Neural progenitor cell (in vitro differentiated cells): ENCODE data around the gene ADH1C. TPM values are rescaled to one million over a fixed set of nuclear protein-coding genes. Genes with fewer than 3 reads are reported as not detected.

ENCODE experiments used
- DNase-seq: peaks from one replicate; pipeline ENCODE4 v3.0.0-alpha.2; 2016; ENCODE audit warnings: low spot score
- H2AFZ ChIP-seq: fragments of 200-600 bp; sonication (generic); replicated peaks from 2 replicates; pipeline ENCODE4 v1.6.1; 2016; ENCODE audit warnings: antibody characterized with exemption
- H3F3A ChIP-seq: fragments of 200-600 bp; sonication (generic); 2 replicates; pipeline ENCODE4 v1.6.1; 2016; ENCODE audit warnings: antibody characterized with exemption, low read depth
- H3K27ac ChIP-seq: fragments of 200-600 bp; sonication (generic); 2 replicates; pipeline ENCODE4 v1.5.1; 2016; ENCODE audit warnings: mild to moderate bottlenecking
- H3K27me3 ChIP-seq: fragments of 200-600 bp; sonication (generic); 2 replicates; pipeline ENCODE4 v1.6.1; 2016; ENCODE audit warnings: mild to moderate bottlenecking, moderate library complexity
- H3K36me3 ChIP-seq: fragments of 200-600 bp; sonication (generic); 2 replicates; pipeline ENCODE4 v1.5.1; 2016
- H3K4me1 ChIP-seq: fragments of 200-600 bp; sonication (generic); 2 replicates; pipeline ENCODE4 v1.6.1; 2016; ENCODE audit warnings: mixed run types
- H3K4me2 ChIP-seq: fragments of 200-600 bp; sonication (generic); 2 replicates; pipeline ENCODE4 v1.6.1; 2016
- H3K4me3 ChIP-seq: fragments of 200-600 bp; sonication (generic); 2 replicates; pipeline ENCODE4 v1.5.1; 2016
- H3K79me2 ChIP-seq: fragments of 200-600 bp; sonication (generic); 2 replicates; pipeline ENCODE4 v1.6.1; 2016; ENCODE audit warnings: low read depth
- H3K9ac ChIP-seq: fragments of 200-600 bp; sonication (generic); 2 replicates; pipeline ENCODE4 v1.6.1; 2016
- H3K9me3 ChIP-seq: fragments of 200-600 bp; sonication (generic); 2 replicates; pipeline ENCODE4 v1.5.1; 2016; ENCODE audit warnings: low read depth
- H4K20me1 ChIP-seq: fragments of 200-600 bp; sonication (generic); 2 replicates; pipeline ENCODE4 v1.6.1; 2016; ENCODE audit warnings: low read depth
- H3K27ac Mint-ChIP-seq: 3 replicates; pipeline ENCODE4 v1.8.0; 2021; ENCODE audit warnings: mixed read lengths
- H3K27me3 Mint-ChIP-seq: 2 replicates; pipeline ENCODE4 v1.8.0; 2022; ENCODE audit warnings: low read depth, mild to moderate bottlenecking, inconsistent platforms, moderate library complexity, mixed read lengths; ENCODE audit not compliant: insufficient read depth
- H3K36me3 Mint-ChIP-seq: 3 replicates; pipeline ENCODE4 v1.8.0; 2021; ENCODE audit warnings: mixed read lengths
- H3K4me1 Mint-ChIP-seq: 3 replicates; pipeline ENCODE4 v1.8.0; 2021; ENCODE audit warnings: mixed read lengths
- H3K4me3 Mint-ChIP-seq: 3 replicates; pipeline ENCODE4 v1.8.0; 2021; ENCODE audit warnings: mild to moderate bottlenecking, moderate library complexity, mixed read lengths
- H3K9me3 Mint-ChIP-seq: 3 replicates; pipeline ENCODE4 v1.8.0; 2020; ENCODE audit warnings: mixed read lengths
- EZH2 ChIP-seq: fragments of 200-600 bp; sonication (generic); IDR thresholded peaks from 2 replicates; pipeline ENCODE4 v1.6.1; 2017; ENCODE audit warnings: antibody characterized with exemption, mild to moderate bottlenecking, moderate library complexity
- EZH2phosphoT487 ChIP-seq: fragments of 200-600 bp; sonication (generic); IDR thresholded peaks from 2 replicates; pipeline ENCODE4 v1.6.1; 2017; ENCODE audit warnings: antibody characterized with exemption
- total RNA-seq: library from RNA; depleted of rRNA; stranded (reverse); fragments of >200 nt; gene quantifications from 2 replicates; pipeline ENCODE4 v1.2.3, GENCODE V29; 2015; ENCODE audit warnings: low replicate concordance
- TF ChIP-seq, protein P1 (sequence below): fragments of 200-600 bp; sonication (generic); IDR thresholded peaks from 2 replicates; pipeline ENCODE4 v1.5.1; 2017; ENCODE audit warnings: antibody characterized with exemption, mild to moderate bottlenecking

The ADH1C gene
- total RNA-seq, 1 donor from 2014 or later: not detected

GRCh38 chr4:99301376-99302164, 51.0 kb downstream of the ADH1C start:
- no peaks in the 10 kb centered on the region for H3K27me3 ChIP-seq
- no peak for DNase-seq
- no peak overlapping the region for H2AFZ ChIP-seq
- no peak overlapping the region for H3K9ac ChIP-seq
- H3K9me3 ChIP-seq: no peaks in the 10 kb centered on the region
- H3K4me2 ChIP-seq: no peak overlapping the region
- TF ChIP-seq, protein P1, sequence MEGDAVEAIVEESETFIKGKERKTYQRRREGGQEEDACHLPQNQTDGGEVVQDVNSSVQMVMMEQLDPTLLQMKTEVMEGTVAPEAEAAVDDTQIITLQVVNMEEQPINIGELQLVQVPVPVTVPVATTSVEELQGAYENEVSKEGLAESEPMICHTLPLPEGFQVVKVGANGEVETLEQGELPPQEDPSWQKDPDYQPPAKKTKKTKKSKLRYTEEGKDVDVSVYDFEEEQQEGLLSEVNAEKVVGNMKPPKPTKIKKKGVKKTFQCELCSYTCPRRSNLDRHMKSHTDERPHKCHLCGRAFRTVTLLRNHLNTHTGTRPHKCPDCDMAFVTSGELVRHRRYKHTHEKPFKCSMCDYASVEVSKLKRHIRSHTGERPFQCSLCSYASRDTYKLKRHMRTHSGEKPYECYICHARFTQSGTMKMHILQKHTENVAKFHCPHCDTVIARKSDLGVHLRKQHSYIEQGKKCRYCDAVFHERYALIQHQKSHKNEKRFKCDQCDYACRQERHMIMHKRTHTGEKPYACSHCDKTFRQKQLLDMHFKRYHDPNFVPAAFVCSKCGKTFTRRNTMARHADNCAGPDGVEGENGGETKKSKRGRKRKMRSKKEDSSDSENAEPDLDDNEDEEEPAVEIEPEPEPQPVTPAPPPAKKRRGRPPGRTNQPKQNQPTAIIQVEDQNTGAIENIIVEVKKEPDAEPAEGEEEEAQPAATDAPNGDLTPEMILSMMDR: no peak
- no peak for TF ChIP-seq EZH2
- TF ChIP-seq EZH2phosphoT487: no peak
- Mint-ChIP-seq H3K27me3 (no peaks in the 10 kb centered on the region), H3K27ac (no peak overlapping the region), H3K4me3 (no peak overlapping the region), H3K4me1 (no peaks in the 10 kb centered on the region), H3K9me3 (peaks cover 5% of the 10 kb centered on the region), H3K36me3 (no peaks in the 10 kb centered on the region)
- H3K79me2 ChIP-seq: no peaks in the 10 kb centered on the region
- no peaks in the 10 kb centered on the region for H3K36me3 ChIP-seq
- H3K4me3 ChIP-seq: no peak overlapping the region
- no peak overlapping the region for H3K27ac ChIP-seq
- H3F3A ChIP-seq: no peaks in the 10 kb centered on the region
- no peaks in the 10 kb centered on the region for H3K4me1 ChIP-seq
- H4K20me1 ChIP-seq: no peaks in the 10 kb centered on the region

DNA sequence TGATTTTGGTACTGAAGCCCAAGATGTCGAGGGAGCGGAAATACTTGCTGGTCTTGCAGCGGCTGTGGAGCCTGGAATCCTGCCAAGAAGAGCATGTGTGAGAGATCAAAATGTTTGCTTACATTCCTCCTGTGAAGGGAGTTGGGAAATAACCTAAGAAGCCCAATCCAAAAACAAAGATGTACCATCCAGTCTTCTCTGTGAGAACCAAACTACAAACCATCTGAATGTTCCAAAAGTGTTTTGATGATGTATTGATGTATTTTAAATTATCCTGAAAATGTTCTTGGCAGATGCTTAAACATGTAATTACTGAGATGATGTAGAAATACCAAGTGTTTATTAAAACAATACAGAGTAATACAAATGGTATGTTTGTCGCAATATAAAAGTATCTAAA, 51.6 kb downstream of the ADH1C start:
- no peak overlapping the region for H3K9ac ChIP-seq
- H3F3A ChIP-seq: no peaks in the 10 kb centered on the region
- no peaks in the 10 kb centered on the region for H3K9me3 ChIP-seq
- H3K4me3 ChIP-seq: no peak overlapping the region
- no peak overlapping the region for H3K27ac ChIP-seq
- no peak overlapping the region for H3K4me2 ChIP-seq
- no peaks in the 10 kb centered on the region for H3K27me3 ChIP-seq
- H3K36me3 ChIP-seq: no peaks in the 10 kb centered on the region
- no peaks in the 10 kb centered on the region for H3K4me1 ChIP-seq
- no peak overlapping the region for H3K27ac Mint-ChIP-seq
- no peak overlapping the region for H3K4me3 Mint-ChIP-seq
- no peaks in the 10 kb centered on the region for H3K36me3 Mint-ChIP-seq
- TF ChIP-seq, protein P1: no peak
- TF ChIP-seq EZH2phosphoT487: no peak
- TF ChIP-seq EZH2: no peak
- no peak overlapping the region for H2AFZ ChIP-seq
- DNase-seq: no peak
- H4K20me1 ChIP-seq: no peaks in the 10 kb centered on the region
- no peaks in the 10 kb centered on the region for H3K79me2 ChIP-seq
- H3K9me3 Mint-ChIP-seq: peaks cover 5% of the 10 kb centered on the region
- no peaks in the 10 kb centered on the region for H3K27me3 Mint-ChIP-seq
- no peaks in the 10 kb centered on the region for H3K4me1 Mint-ChIP-seq

DNA sequence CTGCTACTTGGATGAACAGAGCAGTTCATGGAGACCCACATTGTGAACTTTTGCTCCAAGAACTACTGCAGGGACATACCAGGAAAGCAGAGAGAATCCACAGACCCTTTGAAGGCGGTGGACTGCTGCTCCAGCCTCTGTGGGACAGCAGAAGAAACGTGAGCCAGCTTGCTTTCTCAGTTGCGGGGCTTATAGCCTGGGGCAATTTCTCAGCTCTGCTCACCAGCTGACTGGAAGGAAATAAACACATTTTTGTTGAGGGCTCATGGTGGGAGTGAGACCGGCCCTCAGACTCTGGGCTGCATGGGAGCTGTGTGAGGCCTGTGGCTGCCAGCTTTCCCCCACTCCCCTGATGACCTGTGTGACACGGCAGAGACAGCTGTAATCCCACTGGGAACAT, 59.2 kb downstream of the ADH1C start:
- Histone ChIP-seq H4K20me1 (no peaks in the 10 kb centered on the region), H3K27me3 (no peaks in the 10 kb centered on the region), H2AFZ (no peak overlapping the region), H3K4me2 (no peak overlapping the region), H3K4me3 (no peak overlapping the region), H3K36me3 (no peaks in the 10 kb centered on the region), H3K27ac (no peak overlapping the region), H3K79me2 (no peaks in the 10 kb centered on the region), H3K9me3 (no peaks in the 10 kb centered on the region), H3F3A (no peaks in the 10 kb centered on the region), H3K4me1 (no peaks in the 10 kb centered on the region), H3K9ac (no peak overlapping the region)
- Mint-ChIP-seq H3K27me3 (no peaks in the 10 kb centered on the region), H3K9me3 (peaks cover 5% of the 10 kb centered on the region), H3K4me1 (no peaks in the 10 kb centered on the region), H3K4me3 (no peak overlapping the region), H3K36me3 (no peaks in the 10 kb centered on the region), H3K27ac (no peak overlapping the region)
- DNase-seq: no peak
- no peak for TF ChIP-seq EZH2phosphoT487
- TF ChIP-seq, protein P1: no peak
- TF ChIP-seq EZH2: no peak
